Thyroid gland (tissue), 4 donors: ENCODE results near the gene FBXO17. TPM values are rescaled to one million over a fixed set of nuclear protein-coding genes. Genes with fewer than 3 reads are reported as not detected.

Source experiments
- DNase-seq, 2 donors: peaks; one replicate each; pipeline ENCODE4 v3.0.0-alpha.2; 2019
- H3K27ac ChIP-seq, 3 donors: fragments of 200-600 bp; sonication (generic); 1 replicate in 2 of 3; 2 replicates in 1 of 3; pipeline ENCODE4 v1.5.1; 2016 to 2019; ENCODE audit warnings: mild to moderate bottlenecking in 1 of 3, moderate library complexity in 1 of 3
- H3K27me3 ChIP-seq: fragments of 200-600 bp; sonication (generic); one replicate; pipeline ENCODE4 v1.5.1; 2019
- H3K36me3 ChIP-seq, 2 donors: fragments of 200-600 bp; sonication (generic); one replicate each; pipeline ENCODE4 v1.5.1; 2016 to 2019
- H3K4me1 ChIP-seq, 2 donors: fragments of 200-600 bp; sonication (generic); one replicate each; pipeline ENCODE4 v1.5.1; 2017 to 2019
- H3K4me3 ChIP-seq, 3 donors: fragments of 200-600 bp; sonication (generic); replicated peaks in 1 of 3; 1 replicate in 2 of 3; 2 replicates in 1 of 3; pipeline ENCODE4 v1.5.1; 2016; ENCODE audit warnings: mild to moderate bottlenecking in 1 of 3
- H3K9me3 ChIP-seq: fragments of 200-600 bp; sonication (generic); one replicate; pipeline ENCODE4 v1.5.1; 2017
- POLR2A ChIP-seq, 2 donors: fragments of 450-650 bp; IDR thresholded peaks; one replicate each; pipeline ENCODE4 v1.6.1; 2017; ENCODE audit warnings: antibody characterized with exemption in 2 of 2, mild to moderate bottlenecking in 2 of 2, moderate library complexity in 1 of 2
- WGBS, 2 donors: methylation state at CpG; one replicate each; pipeline ENCODE4 v1.1.5; 2017; 5-methylcytosine and 5-hydroxymethylcytosine counted together
- intact Hi-C: fragments of 100-400 bp; cut with DNase I; formaldehyde crosslinking; loops from one replicate; pipeline ENCODE4 v1.15.1; 2023
- total RNA-seq, 4 donors: library from RNA; depleted of rRNA; stranded (reverse); fragments of >200 nt; gene quantifications; one replicate each; pipeline ENCODE4 v1.2.3, GENCODE V29; 2016
- TF ChIP-seq, protein P1 (sequence below), 6 experiments: fragments of 200-600 bp in 3 of 6; fragments of 450-650 bp in 3 of 6; sonication (generic) in 3 of 6; IDR thresholded peaks; one replicate each; pipeline ENCODE4 v1.5.1; 2016 to 2019; ENCODE audit warnings: antibody characterized with exemption in 6 of 6, mild to moderate bottlenecking in 2 of 6, inconsistent platforms in 1 of 6, moderate library complexity in 1 of 6

FBXO17 gene
- total RNA-seq = 10 to 100 TPM in 1 of 4 donors, 1 to 10 TPM in 3; 4.3 to 18.0 (median 8.1) TPM

DNA sequence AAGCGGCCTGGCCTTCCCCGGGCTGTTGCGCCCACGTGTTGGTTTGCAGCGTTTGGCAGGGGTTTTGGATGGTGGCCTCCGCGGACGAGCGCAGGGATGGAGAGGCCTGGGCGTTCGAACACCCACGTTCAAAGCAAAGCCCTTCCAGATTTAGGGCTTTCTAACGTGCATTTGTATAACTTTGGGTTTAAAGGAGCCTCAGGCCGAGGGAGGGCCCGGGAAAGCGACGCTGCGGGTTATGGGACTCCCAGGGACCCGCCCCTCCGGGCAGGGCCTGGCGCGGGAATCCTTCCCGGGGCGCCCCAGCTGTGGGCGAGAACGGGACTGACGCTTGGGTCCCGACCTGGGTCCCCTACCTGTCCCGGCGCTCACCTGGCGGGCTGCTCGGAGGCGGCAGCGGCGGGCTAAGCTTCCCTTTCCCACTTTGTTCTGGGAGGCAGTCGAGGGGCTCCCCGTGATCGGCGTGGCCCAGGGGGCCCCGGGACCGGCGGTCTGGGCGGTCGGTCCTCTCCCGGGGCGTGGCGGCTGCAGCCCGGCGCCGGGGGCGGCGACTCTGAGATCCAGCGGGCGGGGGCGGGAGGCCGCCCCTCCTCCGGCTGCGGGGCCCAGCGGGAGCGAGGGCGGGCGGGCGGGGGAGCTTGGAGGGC lies at the start of gene FBXO17:
TSS of gene FBXO17 (minus strand) at position 529 of the 647 bp plus-strand sequence. CDS start 25,423 bp downstream, outside the sequence.
- Histone ChIP-seq H3K36me3 (no peaks in the 10 kb centered on the region), H3K4me1 (peaks cover 0 to 7% of the 10 kb centered on the region in 2 donors), H3K27ac (peak within 1 kb of the TSS; percentile 29 to 73 (median 65)), H3K9me3 (no peaks in the 10 kb centered on the region), H3K27me3 (peaks cover 5% of the 10 kb centered on the region), H3K4me3 (peak within 1 kb of the TSS in 1 of 3 donors; percentile 41)
- intact Hi-C loops = no loop called here
- peak in 1 of 2 donors; percentile 6 for DNase-seq
- TF ChIP-seq, protein P1, sequence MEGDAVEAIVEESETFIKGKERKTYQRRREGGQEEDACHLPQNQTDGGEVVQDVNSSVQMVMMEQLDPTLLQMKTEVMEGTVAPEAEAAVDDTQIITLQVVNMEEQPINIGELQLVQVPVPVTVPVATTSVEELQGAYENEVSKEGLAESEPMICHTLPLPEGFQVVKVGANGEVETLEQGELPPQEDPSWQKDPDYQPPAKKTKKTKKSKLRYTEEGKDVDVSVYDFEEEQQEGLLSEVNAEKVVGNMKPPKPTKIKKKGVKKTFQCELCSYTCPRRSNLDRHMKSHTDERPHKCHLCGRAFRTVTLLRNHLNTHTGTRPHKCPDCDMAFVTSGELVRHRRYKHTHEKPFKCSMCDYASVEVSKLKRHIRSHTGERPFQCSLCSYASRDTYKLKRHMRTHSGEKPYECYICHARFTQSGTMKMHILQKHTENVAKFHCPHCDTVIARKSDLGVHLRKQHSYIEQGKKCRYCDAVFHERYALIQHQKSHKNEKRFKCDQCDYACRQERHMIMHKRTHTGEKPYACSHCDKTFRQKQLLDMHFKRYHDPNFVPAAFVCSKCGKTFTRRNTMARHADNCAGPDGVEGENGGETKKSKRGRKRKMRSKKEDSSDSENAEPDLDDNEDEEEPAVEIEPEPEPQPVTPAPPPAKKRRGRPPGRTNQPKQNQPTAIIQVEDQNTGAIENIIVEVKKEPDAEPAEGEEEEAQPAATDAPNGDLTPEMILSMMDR (IDR thresholded peaks at IDR 0.05) = no peak
- TF ChIP-seq POLR2A (IDR thresholded peaks at IDR 0.05) = no peak
- WGBS, 2 donors = 7 to 20% methylated on average over 2 to 12 of the region's 63 CpGs

GRCh38 chr19:39024875-39025641 lies 49.5 kb upstream of the FBXO17 start:
- TF ChIP-seq POLR2A (IDR thresholded peaks at IDR 0.05) = no peak
- TF ChIP-seq, protein P1 (IDR thresholded peaks at IDR 0.05) = no peak
- Histone ChIP-seq H3K4me1 (no peaks in the 10 kb centered on the region), H3K36me3 (no peaks in the 10 kb centered on the region), H3K27ac (no peak overlapping the region), H3K4me3 (no peak overlapping the region), H3K9me3 (no peaks in the 10 kb centered on the region), H3K27me3 (no peaks in the 10 kb centered on the region)
- WGBS, 2 donors = 94 to 98% methylated on average over 14 of the region's 14 CpGs
- intact Hi-C loops = no loop called here
- DNase-seq = no peak

DNA sequence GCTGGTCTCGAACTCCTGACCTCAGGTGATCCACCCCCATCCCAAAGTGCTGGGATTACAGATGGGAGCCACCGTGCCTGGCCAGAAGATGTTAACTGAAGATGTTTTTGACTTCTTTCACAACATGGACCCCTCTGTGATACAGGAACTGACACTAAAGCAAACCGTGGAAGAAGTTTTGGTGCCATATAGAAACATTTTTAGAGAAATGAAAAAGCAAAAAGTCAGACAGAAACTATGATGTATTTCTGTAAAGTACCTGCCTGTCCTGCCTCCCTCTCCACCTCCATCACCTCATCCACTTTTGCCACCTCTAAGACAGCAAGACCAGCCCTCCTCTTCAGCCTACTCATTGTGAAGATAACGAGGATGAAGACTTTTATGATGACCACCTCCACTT lies 45.5 kb upstream of the FBXO17 start:
- H3K27ac ChIP-seq = no peak overlapping the region
- H3K36me3 ChIP-seq = no peaks in the 10 kb centered on the region
- TF ChIP-seq POLR2A (IDR thresholded peaks at IDR 0.05) = no peak
- no peak for DNase-seq
- H3K9me3 ChIP-seq = no peaks in the 10 kb centered on the region
- no peak overlapping the region for H3K4me3 ChIP-seq
- H3K27me3 ChIP-seq = no peaks in the 10 kb centered on the region
- intact Hi-C loops = no loop called here
- H3K4me1 ChIP-seq = no peaks in the 10 kb centered on the region
- 86 to 88% methylated on average over 4 of the region's 4 CpGs for WGBS, 2 donors

DNA sequence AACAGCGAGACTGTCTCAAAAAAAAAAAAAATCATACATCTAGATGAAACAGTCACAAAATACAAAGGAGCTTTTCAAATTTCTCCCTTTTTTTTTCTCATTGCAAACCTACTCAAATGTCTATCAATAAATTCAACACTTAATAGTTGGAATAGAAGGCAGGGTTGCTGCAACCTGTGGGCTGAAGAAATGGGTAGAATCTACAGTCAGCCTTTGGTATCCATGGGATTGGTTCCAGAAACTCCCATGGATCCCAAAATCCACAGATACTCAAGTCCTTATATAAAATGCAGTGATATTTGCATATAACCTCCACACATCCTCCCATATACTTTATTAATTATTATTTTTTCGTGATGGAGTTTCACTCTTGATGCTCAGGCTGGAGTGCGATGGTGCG lies 42.1 kb upstream of the FBXO17 start:
- DNase-seq = no peak
- Histone ChIP-seq H3K4me1 (no peaks in the 10 kb centered on the region), H3K27ac (no peak overlapping the region), H3K36me3 (no peaks in the 10 kb centered on the region), H3K4me3 (no peak overlapping the region), H3K9me3 (no peaks in the 10 kb centered on the region), H3K27me3 (no peaks in the 10 kb centered on the region)
- intact Hi-C loops = no loop called here
- WGBS, 2 donors = 85 to 88% methylated on average over 4 of the region's 4 CpGs
- no peak for TF ChIP-seq POLR2A (IDR thresholded peaks at IDR 0.05)
- TF ChIP-seq, protein P1 (IDR thresholded peaks at IDR 0.05) = no peak

DNA sequence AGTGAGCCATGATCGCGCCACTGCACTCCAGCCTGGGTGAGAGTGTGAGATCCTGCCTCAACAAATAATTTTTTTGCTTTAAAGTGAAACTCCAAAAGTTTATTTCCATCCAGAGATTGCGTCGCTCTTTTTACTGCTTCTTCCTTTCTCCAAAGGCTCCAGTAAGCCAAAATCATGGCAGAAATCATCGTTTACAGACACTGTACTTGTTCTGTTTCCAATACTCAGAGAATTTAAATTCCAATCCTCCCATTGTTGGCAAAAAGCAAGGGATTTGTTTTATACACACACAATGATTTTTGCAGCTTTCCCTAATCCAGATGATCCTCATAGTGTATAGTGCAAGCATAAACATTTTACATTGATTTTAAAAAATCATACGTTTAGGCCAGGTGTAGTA lies 41.5 kb upstream of the FBXO17 start:
- no peak overlapping the region for H3K4me3 ChIP-seq
- H3K9me3 ChIP-seq = no peaks in the 10 kb centered on the region
- no peaks in the 10 kb centered on the region for H3K4me1 ChIP-seq
- intact Hi-C loops = no loop called here
- no peak for DNase-seq
- H3K27ac ChIP-seq = no peak overlapping the region
- 79 to 81% methylated on average over 6 of the region's 6 CpGs for WGBS, 2 donors
- H3K27me3 ChIP-seq = no peaks in the 10 kb centered on the region
- no peaks in the 10 kb centered on the region for H3K36me3 ChIP-seq
- TF ChIP-seq, protein P1 (IDR thresholded peaks at IDR 0.05) = no peak
- TF ChIP-seq POLR2A (IDR thresholded peaks at IDR 0.05) = no peak
